CD4-positive, alpha-beta T cell treated with Interleukin-4 for 4 hours (primary cell): ENCODE data around the gene DAB2IP.
"Not testable (repeated sequence)": the region's sequence is repeated elsewhere in the genome, so short reads cannot be mapped to it uniquely, and the experiment has no call there.

ENCODE experiments used
- DNase-seq: peaks from one replicate; pipeline ENCODE4 v3.0.0-alpha.2; 2020

Gene DAB2IP

DNA sequence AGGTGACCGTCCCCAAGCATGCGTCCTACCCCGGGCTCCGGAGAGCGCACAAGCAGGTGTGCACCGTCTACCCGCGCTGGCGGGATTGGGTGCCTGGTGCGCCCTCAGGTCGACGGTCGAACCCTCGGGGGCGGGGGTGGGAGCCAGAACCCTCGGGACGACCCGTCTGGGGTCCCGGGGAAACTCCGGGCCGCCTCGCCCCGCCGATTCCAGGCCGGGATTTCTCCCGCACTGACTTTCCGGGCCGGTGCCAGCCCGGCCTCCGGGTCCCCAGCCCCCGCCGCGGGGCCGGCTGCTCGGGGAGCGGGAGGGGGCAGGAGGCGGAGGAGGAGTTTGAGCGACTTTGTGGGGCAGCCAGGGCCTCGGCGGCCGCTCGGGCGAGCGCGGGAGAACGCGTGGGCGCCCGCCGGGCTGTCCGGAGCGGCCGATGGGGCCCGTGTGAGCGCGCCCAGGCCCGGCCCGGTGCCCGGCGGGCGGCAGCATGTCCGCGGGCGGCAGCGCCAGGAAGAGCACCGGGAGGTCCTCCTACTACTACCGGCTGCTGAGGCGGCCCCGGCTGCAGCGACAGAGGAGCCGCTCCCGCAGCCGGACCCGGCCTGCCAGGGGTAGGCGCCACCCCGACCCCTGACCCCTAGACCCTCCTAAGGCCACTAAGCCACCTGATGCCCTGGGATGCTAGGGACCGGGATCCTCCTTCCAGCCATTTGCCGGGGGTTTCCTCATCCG lies at the start of gene DAB2IP:
Gene DAB2IP, plus strand, starts transcription at position 340 of the 726 bp plus-strand sequence. Its CDS starts 142 bp downstream, at position 482.
- DNase-seq, result no peak

DNA sequence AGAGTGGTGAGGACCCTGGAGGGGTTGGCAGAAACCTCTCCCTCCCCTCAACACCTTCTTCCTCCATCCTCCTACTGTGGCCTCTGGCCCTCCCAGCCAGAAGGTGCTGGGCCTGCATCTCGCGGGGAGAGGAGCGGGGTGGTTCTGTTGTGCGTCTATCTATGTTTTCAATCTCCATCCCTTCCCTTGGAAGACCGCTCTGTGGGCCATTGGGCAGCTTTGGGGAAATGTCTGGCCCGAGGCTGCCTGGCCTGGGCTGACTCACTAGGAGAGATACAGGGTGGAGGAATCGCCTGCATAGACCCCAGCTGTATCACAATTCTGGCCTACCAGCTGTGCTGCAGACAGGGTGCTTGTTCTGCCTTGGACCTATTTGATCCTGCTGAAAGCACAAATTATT lies 48.4 kb upstream of the DAB2IP start:
- no peak for DNase-seq

DNA sequence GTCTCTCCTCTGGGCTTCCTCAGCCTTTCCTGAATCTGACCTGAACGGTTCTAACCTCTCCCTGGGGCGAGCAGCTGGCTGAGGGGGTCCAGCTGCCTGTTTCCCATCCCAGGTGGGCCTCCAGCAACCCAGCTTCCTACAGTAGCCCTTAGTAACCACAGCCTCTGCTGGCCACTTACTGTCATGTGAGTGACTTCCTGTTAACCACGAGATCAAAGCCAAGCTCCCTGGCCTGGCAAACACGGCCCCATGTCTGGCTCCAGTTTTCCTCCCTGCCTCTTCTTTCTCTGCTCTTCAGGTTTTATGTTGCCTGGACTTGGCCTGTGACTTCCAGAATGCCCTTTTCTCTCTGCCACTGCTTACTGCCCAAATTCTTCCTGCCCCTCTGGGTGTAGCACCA lies 47.2 kb upstream of the DAB2IP start:
- DNase-seq, result no peak

DNA sequence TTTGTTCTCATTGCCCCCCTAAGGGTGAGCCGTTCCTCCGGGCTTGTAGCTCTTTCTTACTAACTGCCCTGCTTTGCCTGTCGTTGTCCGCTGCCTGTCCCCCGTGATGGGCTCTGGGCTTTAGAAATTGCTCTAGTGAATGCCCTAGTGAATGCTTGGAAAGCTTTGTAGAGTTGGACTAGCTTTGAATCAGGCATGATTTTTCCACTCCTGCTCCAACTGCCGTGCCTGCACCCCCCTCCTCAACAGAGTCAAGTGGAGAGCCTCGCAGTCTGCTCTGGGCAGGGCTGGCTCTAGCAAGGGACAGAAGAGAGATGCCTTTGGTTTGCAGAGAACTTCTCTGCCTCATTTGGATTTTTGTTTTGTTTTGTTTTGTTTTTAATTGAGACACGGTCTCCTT lies 46.8 kb upstream of the DAB2IP start:
- DNase-seq, result no peak

DNA sequence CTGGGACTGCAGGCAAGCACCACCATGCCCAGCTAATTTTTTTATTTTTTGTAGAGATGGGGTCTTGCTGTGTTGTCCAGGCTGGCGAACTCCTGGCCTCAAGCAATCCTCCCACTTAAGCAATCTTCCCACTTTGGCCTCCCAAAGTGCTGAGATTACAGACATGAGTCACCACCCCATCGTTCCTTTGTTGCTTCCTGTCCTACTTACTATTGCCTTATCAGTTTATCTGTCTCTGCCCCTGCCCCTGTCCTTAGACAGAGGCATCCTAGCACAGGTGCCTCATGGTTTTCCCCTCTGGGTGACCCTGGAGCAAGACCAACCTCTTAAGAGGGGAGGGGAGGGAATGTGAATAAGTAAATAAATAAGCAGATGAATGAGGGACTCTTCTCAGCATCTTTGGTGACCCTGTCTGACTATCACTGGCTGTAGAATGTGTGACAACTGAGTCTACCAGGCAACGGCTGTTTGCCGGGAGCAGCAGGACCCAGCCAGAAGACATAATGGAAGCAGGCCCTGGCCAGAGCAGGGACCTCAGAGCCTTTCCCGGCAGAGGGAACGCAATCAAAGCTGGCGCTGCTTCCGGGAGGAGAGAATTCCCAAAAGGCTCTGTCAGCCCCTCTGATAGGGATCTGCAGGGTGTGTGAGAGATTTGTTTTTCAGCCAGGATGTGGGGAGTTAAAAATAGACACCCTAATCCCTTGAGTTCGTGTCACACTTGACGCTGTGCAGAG lies 43.8 kb upstream of the DAB2IP start:
- DNase-seq, result no peak

DNA sequence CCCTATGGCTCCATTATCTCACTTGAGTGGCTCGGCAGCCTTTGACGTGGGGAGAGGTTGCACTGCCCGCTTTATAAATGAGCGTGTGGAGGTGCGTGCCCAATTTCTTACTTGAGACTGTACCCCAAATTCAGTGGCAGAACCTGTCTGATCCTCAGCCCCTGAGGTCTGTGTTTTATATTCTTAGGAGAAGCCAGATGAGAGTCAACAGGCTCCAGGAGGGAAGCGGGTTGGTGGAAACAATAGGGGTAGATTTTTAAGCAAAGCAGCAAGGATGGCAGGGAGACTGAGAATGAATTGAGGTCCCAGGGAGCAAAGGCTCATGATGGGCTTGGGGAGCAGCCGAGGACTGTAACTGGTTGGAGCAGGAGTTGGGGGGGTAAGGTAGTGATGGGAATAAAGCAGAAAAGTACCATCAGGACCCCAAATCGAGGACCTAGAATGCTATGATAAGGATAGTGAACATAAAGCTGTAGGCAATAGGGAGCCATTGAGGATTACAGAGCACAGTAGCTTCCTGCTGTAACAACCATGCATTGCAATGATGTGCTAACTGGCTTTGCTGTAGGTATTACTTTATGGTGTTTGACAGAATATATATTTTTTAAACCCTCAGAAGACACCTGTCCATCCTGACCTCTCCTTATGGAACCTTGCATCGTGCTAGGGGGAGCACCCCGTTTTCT lies 43.1 kb upstream of the DAB2IP start:
- no peak for DNase-seq

DNA sequence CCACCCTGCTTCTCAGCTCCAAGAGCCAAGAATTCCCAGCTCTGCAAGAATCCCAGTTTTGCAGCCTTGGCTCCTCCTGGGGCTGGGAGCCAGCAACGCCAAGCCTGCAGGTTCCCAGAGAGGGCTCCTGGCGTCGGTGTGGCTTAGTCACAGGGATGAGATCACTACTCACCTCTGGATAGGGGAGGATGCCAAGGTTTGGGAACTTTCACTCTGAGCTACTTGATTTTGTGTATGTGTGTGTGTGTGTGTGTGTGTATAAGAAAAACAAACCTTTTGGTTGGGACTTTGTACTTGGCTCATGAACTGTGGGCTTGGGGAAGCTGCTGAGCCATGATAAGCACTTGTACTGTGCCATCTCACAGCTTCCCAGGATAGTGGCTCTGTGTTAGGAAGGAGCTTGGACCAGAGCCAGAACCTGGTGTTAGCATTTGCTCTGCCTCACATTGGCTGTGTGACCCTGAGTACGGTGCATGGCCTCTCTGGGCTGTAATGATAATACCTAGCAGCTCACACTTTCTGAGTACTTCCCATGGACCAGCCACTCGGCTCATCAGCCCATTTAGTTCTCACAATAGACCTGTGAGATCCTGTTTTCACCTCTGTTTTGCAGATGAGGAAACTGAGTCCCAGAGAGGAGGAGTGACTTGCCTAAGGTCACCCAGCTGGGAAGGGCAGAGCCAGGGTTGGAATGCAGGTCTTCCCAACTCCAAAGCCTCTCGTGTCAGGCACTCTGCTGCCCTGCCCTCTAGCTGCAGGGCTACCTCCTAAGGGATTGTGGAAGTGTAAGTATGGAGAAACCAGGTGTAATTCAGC lies 41.4 kb upstream of the DAB2IP start:
- DNase-seq, result no peak

DNA sequence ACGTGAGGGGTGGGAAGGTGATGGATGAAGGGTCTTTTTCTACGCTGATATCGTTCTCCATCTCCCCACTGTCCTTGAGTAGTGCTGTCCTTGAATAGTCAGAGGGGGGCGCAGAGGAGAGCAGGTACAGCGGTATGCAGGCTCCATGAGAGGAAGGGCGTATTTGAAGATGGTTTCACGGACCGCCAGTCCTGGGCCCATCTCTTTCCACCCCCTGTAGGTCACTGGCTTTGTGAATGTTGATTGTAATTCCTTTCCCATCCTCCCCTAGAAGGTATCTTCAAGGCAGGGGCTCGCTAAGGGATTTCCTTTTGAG lies 40.8 kb upstream of the DAB2IP start:
- no peak for DNase-seq

DNA sequence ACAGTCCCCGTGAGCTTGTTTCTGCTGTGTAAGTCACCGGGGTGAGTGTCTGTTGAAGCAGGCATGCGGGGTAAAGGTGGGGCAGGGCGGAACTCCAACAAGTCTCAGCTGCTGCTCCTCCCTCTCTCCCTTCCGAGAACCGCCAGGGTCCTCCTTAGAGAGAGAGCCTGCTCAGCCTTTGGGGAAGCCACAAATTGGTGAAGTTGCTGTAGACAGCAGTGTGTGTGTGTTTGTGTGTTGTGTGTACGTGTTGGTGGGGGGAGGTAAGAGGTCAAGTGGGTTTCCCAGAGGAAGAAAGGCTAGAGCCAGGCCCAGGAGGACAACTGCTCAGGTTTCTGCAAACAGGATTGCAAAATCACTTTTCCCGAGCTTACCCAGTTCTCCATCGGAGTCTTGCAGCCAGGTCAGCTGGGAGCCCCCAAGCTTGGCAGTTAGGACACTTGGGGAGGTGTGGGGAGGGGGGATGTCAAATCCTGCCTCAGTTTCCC lies 38.9 kb upstream of the DAB2IP start:
- no peak for DNase-seq

DNA sequence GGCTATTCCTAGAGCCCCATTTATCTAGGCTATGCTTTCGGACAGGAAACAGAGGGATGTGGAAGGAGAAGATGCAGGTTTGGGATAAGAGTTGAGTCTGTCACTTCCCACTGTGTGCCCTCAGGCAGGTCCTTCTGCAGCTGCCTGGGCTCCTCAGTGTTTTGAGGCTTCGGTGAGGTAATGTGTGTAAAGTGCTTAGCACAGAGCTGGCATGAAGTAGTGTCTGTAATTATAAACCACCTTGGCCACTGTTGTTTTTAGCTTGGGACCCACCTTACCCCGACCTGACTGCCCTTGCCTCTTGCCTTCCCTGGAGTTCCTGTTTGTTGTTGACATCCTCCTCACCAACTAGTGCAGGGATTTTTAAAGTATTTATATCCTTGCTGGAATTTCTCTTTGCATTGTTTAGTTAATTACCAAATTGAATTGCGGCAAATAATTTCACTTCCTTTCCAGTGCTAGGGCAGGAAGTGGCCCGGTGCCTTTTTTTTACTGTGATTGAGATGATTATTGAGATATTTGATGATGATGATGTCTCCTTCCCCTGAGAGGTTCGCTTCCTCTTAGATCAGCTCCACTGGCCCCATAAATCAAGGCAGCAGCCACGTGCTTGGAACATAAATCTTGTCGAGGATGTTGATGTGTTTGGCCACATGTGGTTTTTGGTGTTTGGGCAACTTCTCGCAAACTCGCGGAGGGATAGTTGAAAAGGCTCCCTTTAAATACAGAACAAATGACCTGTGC lies 38.3 kb upstream of the DAB2IP start:
- no peak for DNase-seq

DNA sequence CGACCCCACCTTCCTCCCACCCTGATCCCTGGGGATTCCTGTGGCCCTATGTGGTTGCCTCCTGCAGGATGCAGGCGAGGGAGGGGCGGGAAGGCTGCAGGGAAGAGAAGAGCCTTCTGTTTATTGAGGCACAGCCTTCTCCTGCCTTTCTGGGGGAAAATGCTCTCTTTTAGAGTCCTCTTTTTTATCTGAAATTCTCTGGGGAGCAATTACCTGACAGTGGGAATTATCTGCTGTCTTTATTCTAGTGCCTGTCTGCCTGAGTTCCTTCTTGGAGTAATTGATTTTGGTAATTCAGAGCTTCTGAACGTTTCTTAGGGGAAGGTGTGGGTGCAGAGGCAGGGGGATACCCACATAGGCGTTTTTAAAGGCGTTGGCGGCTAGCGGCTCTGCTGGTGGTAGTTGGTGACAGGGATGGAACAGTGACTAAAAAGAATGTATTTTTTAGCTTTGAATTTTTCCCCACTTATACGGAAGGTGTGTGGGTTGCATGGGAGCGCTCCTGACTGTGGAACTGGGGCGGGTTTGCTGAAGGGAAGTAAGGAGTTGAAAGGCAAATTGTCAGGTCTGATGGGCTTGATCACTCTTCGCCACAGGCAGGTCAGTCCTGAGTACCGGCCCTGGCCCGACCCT lies 35.2 kb upstream of the DAB2IP start:
- no peak for DNase-seq

DNA sequence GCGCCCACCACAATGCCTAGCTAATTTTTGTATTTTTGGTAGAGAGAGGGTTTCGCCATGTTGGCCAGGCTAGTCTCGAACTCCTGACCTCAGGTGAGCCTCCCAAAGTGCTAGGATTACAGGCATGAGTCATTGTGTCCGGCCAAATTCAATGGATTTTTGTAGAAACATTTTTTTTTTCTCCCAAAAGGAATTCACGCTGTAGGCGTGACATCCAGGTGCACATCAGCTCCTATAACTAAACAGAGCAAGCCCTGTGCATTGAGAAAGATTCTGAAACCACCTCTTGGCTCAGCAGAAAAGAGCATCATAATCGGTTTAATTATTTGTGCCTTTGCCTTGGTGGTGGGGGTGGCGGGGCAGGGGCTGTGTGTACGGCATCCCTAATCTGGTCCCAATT lies 32.9 kb upstream of the DAB2IP start:
- no peak for DNase-seq

DNA sequence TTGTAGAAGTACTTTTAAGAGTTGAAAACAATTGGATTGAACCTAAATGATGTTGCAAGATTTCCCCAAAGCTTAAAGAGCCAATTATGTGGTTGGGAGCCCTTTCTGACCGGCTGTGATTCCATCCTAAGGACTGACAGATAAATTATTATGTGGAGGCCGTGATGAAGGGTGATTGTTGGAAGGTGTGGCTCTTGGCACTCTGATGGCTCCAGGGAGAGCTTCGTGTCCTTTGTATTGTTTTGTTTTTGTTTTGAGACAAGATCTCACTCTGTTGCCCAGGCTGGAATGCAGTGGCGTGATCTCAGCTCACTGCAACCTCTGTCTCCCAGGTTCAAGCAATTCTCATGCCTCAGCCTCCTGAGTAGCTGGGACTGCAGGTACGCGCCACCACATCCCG lies 32.5 kb upstream of the DAB2IP start:
- DNase-seq, result not testable (repeated sequence)

DNA sequence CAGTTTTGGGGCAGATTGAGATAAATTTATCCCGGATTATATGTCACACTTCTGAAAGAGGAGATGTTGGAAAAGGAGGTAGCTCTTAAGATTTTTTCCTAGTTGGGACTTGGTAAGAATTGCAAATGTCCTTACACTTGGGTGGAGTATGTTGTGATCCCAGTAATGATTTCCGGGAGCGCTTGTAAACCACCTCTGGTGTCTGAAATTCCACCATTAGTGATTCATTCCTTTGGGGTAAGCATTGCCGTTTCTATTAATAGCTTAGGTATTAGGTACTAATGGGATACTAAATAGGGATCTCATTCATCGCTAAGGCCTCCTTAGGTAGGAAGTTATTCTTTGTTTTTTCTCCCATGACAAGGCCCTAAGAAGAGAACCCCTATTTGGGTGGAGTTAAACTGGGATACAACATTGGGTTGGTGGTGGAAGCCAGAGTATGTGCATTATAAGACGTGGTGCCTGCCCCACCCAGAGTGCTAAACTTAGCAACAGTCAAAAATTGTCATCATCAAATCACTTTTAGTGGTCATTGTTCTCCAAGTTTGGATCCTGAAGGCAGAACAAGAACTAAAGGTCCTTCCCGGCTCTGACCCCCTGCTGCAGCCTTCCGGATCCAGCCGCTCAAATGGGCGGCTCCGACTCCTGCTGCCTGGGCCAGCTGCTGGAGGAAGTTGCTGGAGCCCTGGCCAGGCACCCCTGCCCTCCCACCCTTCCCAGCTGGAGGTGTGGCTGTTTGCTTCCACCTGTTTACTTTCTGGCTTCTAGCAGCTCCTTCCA lies 31.7 kb upstream of the DAB2IP start:
- DNase-seq, result no peak

DNA sequence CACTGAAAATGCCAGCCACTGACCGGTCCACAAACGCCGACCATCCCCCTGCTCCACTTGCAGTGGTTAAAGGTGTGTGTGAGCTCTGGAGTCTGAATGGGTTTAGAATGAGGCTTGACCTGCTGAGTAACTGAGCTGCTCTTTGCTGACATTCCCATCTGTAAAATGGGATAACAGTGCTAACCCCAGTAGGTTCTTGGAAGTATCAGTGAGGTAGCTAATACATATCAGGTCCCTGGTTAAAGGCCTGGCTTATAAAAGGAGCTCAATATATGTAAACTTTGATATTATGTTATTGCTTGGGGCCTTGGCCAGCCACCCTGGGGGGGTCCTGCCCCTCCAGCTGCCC lies 31.1 kb upstream of the DAB2IP start:
- DNase-seq, result no peak

DNA sequence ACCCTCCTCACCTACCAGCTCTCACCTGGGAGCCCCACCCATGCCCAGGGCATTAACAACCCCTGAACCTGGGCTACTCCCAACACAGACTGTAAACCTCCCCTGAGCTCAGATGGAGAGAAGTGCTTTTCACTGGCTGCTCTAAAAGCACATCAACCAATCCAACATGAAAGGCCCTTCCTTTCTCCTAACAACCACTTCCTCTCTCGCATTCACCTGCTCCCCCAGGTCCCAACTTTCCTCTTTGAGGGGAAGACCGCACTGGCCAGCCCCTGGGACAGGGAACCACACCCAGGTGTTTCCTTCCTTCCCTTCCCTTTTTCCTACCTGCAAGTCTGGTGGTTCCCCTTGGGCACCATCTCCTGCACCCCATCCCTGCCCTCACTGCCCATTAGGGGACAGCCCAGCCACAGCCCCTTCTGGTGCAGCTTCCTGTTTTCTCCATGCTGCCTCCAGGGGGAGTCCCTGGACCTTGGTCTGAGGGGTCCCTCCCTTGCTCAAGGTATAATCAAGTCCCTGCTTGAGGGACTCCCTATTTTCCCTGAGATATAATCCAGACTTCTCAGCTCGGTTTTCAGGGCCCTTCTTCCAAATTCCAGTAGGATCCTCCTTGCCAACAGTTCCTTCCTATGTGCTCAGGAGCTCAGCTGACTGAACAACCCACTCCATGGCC lies 30.5 kb upstream of the DAB2IP start:
- DNase-seq, result no peak

DNA sequence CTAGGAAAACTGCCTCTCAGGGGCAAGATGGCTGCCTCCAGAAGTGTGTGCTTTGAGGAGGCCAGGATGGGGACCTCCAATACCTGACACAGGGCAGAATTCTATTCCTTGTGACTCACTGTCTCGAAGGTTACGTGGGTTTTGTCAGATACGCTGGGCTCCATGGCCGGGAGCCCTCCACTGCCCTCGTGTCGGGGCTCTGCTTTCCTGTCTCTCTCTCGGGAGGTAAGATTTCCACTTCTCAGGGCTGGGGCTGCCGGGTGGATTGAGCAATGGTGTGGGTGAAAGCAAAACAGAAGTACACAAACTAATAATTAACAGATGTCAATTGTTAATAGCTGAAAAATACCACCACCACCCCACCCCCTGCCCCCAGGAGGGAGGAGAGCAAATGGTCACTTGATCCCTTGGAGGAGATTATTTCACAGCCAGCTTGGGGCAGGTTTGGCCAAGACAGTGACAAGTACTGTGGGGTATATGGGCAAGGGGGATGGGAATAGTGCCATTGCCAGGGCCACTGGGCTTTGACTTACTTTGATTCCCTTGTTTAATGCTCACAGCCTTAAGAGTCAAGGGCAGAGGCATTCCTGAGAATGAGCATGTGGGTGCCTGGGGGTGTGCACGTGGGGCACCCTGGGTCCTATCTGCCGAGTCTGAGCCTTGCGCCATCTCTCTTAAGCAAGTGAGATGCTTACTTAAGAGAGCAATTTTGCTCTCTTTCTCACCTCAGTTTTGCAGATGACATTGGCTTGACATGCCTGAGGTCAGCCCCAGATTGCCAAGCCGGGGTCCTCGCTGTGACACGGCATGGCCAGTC lies 28.8 kb upstream of the DAB2IP start:
- DNase-seq, result no peak

DNA sequence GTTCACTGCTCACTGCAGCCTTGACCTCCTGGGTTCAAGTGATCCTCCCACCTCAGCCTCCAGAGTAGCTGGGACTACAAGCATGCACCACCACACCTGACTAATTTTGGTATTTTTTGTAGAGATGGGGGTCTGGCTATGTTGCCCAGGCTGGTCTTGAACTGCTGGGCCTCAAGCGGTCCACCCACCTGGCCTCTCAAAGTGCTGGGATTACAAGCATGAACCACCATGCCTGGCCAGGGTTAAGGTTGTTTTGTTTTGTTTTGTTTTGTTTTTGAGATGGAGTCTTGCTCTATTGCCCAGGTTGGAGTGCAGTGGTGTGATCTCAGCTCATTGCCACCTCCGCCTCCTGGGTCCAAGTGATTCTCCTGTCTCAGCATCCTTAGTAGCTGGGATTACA lies 28.0 kb upstream of the DAB2IP start:
- not testable (repeated sequence) for DNase-seq

DNA sequence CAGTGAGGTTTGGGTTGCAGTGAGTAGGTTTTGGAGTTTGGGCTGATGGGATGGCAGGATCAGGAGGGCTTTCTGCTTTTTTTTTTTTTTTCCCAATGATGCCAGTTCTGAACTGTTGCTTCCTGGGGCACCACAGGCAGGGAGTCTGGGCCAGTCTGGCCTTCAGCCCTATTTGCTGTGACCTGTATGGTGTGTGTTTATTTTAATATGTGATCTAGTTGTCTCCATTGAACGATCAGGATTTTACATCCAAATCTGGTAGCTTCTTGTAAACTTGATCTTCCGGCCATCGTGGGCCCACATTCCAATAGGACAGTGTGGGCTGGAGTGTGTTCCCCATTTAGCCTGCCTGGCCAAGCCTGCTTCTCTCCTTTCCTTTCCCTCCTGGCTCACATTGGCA lies 25.8 kb upstream of the DAB2IP start:
- no peak for DNase-seq

DNA sequence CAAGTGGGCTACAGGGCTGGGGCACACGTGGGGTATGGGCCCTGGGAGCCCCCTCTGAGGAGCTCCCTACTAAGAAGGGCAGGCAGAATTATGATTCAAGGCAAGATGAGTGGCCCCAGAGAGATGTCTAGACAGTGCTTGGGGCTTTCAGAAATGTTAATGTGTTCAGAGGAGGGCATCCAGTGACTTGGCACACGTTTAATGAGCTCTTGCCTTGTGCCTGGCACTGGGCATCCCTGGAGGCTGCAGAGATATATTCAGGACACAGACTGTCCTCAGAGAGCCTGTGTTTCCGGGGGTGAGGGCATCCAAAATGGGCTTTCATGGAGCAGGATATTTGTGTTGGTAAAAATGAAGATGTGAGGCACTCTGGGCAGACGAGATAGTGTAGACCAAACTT lies 25.4 kb upstream of the DAB2IP start:
- DNase-seq, result no peak
